GM12865 (cell line): ENCODE data around the gene ACER3.
"Not testable (repeated sequence)": the region's sequence is repeated elsewhere in the genome, so short reads cannot be mapped to it uniquely, and the experiment has no call there.

Source experiments
- DNase-seq: peaks from one replicate; pipeline ENCODE4 v3.0.0; 2010; ENCODE audit warnings: low read depth
- H3K4me3 ChIP-seq: 2 replicates; pipeline ENCODE4 v1.5.1; 2011; ENCODE audit warnings: mild to moderate bottlenecking, low read depth, low read length, control low read depth
- CTCF ChIP-seq: IDR thresholded peaks from 2 replicates; pipeline ENCODE4 v1.5.1; 2011; ENCODE audit warnings: low read length, control low read depth, low read depth, inconsistent platforms; ENCODE audit not compliant: insufficient read depth; ENCODE audit errors: missing control alignments

The ACER3 gene

GRCh38 chr11:77040401-77040777, 179.7 kb downstream of the ACER3 start:
- TF ChIP-seq CTCF: no peak
- no peak overlapping the region for H3K4me3 ChIP-seq
- no peak for DNase-seq

DNA sequence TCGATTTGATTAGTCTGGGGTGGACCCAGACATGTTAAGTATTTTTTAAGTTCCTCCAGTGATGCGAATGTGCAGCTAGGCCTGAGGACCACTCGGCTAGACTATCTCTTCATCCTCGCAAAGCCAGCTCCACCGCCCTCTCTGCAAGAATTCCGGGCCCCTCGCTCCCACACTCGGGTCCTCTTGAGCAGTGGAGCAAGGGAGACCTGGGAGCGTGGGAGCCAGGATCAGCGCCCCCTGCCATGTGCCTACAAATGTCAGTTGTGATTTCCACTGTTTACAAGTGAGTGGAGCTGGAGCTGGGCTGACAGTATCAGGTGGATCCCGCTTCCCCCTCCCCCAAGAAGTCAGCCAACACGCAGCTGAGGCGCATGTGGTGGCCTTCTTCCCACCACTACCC, 180.2 kb downstream of the ACER3 start:
- TF ChIP-seq CTCF: no peak
- no peak for DNase-seq
- no peak overlapping the region for H3K4me3 ChIP-seq

DNA sequence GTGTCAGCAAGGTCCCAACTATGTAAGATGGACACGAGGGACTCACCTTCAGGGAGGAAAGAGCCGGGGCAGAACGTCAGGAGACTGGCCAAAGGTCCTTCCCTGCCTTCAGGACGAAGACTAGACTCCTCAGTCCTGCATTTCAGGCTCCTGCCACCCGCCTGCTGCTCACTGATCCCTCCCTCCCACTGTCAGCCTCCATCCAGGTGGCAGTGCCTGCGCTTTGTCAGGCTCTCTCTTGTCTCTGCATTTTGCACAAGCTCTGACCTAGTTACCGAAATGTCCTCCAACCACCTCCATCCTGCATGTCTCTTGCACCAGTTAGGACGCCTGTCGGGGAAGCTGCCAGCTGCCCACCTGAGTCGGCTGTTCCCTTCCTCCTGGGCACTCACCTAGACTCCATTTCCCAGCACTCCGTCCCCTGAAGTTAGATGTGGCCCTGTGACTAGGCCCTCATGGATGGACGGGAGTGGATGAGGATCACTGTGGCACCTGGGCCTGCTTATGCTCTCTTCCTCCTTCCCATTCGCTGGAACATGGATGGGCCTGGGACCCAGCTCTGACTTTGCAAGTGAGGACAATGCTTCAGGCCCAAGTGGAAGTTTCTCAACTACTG, 181.5 kb downstream of the ACER3 start:
- no peak for DNase-seq
- H3K4me3 ChIP-seq: no peak overlapping the region
- no peak for TF ChIP-seq CTCF

DNA sequence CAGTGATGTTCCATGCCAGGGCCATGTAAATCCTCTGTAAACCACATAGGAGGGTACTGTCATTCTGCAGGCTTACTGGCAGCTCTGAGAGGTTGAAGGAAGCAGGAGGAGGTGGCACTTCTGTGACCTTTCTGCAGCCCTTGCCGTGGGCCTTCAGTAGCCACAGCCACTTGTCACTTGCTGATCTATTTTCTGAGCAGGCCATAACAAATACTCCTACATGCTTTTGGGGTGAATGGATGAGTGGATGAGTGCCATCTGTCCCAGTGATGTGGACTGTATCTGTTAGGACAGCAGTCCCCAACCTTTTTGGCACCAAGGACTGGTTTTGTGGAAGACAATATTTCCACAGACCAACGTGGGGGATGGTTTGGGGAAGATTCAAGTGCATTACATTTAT, 183.6 kb downstream of the ACER3 start:
- no peak for DNase-seq
- no peak overlapping the region for H3K4me3 ChIP-seq
- TF ChIP-seq CTCF: no peak

GRCh38 chr11:77044886-77045285, 184.2 kb downstream of the ACER3 start:
- no peak for TF ChIP-seq CTCF
- DNase-seq: no peak
- H3K4me3 ChIP-seq: no peak overlapping the region

- peak; percentile 47 for DNase-seq
- TF ChIP-seq CTCF: peak; percentile 83
- no peak overlapping the region for H3K4me3 ChIP-seq
Observed at GRCh38 chr11:77046060-77046501, 185.4 kb downstream of the ACER3 start.

- peak; percentile 90 for DNase-seq
- peak overlapping the region; percentile 49 for H3K4me3 ChIP-seq
- peak; percentile 57 for TF ChIP-seq CTCF
Observed at GRCh38 chr11:77047007-77047927, 186.5 kb downstream of the ACER3 start.

DNA sequence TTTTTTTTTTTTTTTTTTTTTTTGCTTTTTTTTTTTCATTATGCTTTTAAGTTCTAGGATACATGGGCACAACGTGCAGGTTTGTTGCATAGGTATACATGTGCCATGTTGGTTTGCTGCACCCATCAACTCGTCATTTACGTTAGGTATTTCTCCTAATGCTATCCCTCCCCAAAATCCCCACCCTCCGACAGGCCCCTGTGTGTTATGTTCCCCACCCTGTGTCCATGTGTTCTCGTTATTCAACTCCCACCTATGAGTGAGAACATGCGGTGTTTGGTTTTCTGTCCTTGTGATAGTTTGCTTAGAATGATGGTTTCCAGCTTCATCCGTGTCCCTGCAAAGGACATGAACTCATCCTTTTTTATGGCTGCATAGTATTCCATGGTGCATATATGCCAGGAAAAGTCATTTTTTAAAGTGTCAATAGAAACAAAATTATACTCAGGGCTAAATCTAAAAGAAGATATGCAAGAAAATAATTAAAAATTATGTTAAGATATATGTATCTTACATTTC, 187.3 kb downstream of the ACER3 start:
- not testable (repeated sequence) for DNase-seq, H3K4me3 ChIP-seq
